DND-41 (cell line): ENCODE results near the gene ABHD17B.

Source experiments
- EZH2 ChIP-seq: IDR thresholded peaks from 3 replicates; pipeline ENCODE4 v1.6.1; 2012; ENCODE audit warnings: borderline replicate concordance, low read depth, mild to moderate bottlenecking, moderate library complexity, low read length, inconsistent platforms; ENCODE audit not compliant: severe bottlenecking
- TF ChIP-seq, protein P1 (sequence below): IDR thresholded peaks from 2 replicates; pipeline ENCODE4 v1.5.1; 2012; ENCODE audit warnings: borderline replicate concordance, low read length, moderate library complexity, mild to moderate bottlenecking; ENCODE audit not compliant: poor library complexity, severe bottlenecking; ENCODE audit errors: extremely low read depth

DNA sequence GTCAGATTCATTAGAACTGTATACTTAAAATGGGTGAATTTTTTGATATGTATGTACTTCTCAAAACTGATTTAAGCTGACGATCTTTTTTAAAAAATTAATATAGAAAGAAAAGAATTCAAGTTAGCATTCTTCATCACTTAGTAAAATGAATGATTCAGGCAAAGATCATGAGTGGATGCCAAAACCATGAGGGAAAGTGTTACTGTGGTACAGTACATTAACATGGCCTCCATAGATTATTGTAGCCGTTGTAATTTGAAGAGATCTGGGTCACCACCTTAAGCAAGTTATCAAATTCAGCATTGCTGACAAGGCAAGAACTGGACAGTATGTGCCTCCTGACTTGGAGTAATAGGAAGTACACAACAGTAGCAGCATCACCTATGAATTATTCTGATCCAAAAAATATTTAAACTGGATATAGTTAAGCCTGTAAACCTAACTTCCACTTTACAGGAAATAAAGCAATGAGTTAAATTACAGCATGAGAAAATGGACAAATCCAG is 30.1 kb upstream of the ABHD17B start:
- TF ChIP-seq, protein P1, sequence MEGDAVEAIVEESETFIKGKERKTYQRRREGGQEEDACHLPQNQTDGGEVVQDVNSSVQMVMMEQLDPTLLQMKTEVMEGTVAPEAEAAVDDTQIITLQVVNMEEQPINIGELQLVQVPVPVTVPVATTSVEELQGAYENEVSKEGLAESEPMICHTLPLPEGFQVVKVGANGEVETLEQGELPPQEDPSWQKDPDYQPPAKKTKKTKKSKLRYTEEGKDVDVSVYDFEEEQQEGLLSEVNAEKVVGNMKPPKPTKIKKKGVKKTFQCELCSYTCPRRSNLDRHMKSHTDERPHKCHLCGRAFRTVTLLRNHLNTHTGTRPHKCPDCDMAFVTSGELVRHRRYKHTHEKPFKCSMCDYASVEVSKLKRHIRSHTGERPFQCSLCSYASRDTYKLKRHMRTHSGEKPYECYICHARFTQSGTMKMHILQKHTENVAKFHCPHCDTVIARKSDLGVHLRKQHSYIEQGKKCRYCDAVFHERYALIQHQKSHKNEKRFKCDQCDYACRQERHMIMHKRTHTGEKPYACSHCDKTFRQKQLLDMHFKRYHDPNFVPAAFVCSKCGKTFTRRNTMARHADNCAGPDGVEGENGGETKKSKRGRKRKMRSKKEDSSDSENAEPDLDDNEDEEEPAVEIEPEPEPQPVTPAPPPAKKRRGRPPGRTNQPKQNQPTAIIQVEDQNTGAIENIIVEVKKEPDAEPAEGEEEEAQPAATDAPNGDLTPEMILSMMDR, result no peak
- TF ChIP-seq EZH2, result no peak
